Liver (tissue), 9 donors: Measurements from ENCODE around the gene MRC1. TPM values are rescaled to one million over a fixed set of nuclear protein-coding genes. Genes with fewer than 3 reads are reported as not detected.

Source experiments
- DNase-seq: peaks from one replicate; pipeline ENCODE4 v3.0.0-alpha.2; 2017; ENCODE audit warnings: low spot score
- H3K27ac ChIP-seq, 2 donors: one replicate each; pipeline ENCODE4 v1.7.0; 2013; ENCODE audit warnings: inconsistent platforms in 2 of 2, low read length in 2 of 2, control low read depth in 1 of 2, low read depth in 1 of 2, mild to moderate bottlenecking in 1 of 2
- H3K27me3 ChIP-seq, 4 donors: one replicate each; pipeline versions ENCODE4 v1.6.1 to v1.7.0; 2013; ENCODE audit warnings: low read length in 3 of 4, inconsistent platforms in 1 of 4, mild to moderate bottlenecking in 1 of 4, moderate library complexity in 1 of 4; ENCODE audit not compliant: control insufficient read depth in 4 of 4, insufficient read depth in 4 of 4
- H3K36me3 ChIP-seq, 4 donors: one replicate each; pipeline versions ENCODE4 v1.6.1 to v1.7.0; 2013; ENCODE audit warnings: low read length in 3 of 4, mild to moderate bottlenecking in 3 of 4, low read depth in 1 of 4, moderate library complexity in 1 of 4; ENCODE audit not compliant: control insufficient read depth in 4 of 4, insufficient read depth in 3 of 4
- H3K4me1 ChIP-seq, 4 donors: one replicate each; pipeline versions ENCODE4 v1.6.1 to v1.7.0; 2013; ENCODE audit warnings: low read length in 3 of 4, mild to moderate bottlenecking in 3 of 4, moderate library complexity in 1 of 4; ENCODE audit not compliant: control insufficient read depth in 4 of 4, insufficient read depth in 4 of 4
- H3K4me3 ChIP-seq, 3 donors: one replicate each; pipeline versions ENCODE4 v1.6.1 to v1.7.0; 2013; ENCODE audit warnings: low read length in 3 of 3, control low read depth in 1 of 3, low read depth in 1 of 3, mild to moderate bottlenecking in 1 of 3
- H3K9ac ChIP-seq, 2 donors: one replicate each; pipeline ENCODE4 v1.7.0; 2013; ENCODE audit warnings: low read length in 2 of 2, mild to moderate bottlenecking in 2 of 2, moderate library complexity in 2 of 2, control low read depth in 1 of 2, low read depth in 1 of 2
- H3K9me3 ChIP-seq, 4 donors: one replicate each; pipeline versions ENCODE4 v1.6.1 to v1.7.0; 2013; ENCODE audit warnings: low read length in 3 of 4; ENCODE audit not compliant: control insufficient read depth in 4 of 4
- ATF3 ChIP-seq: IDR thresholded peaks from 2 replicates; pipeline ENCODE4 v1.6.1; 2016; ENCODE audit warnings: antibody characterized with exemption
- CTCF ChIP-seq: fragments of 150-350 bp; IDR thresholded peaks from 2 replicates; pipeline ENCODE4 v1.5.1; 2017; ENCODE audit warnings: improper control_type of control experiment, low read depth, low read length; ENCODE audit not compliant: missing input control
- EGR1 ChIP-seq, 2 donors: IDR thresholded peaks; 2 replicates each; pipeline ENCODE4 v1.6.1; 2016 to 2018; ENCODE audit warnings: antibody characterized with exemption in 2 of 2, low read depth in 2 of 2
- FOXA1 ChIP-seq: IDR thresholded peaks from 2 replicates; pipeline ENCODE4 v1.6.1; 2016; ENCODE audit warnings: antibody characterized with exemption
- FOXA2 ChIP-seq: IDR thresholded peaks from 2 replicates; pipeline ENCODE4 v1.6.1; 2016; ENCODE audit warnings: antibody characterized with exemption
- GABPA ChIP-seq, 2 donors: IDR thresholded peaks in 1 of 2; conservative IDR thresholded peaks in 1 of 2; 2 replicates each; pipeline ENCODE4 v1.6.1; 2016; ENCODE audit warnings: antibody characterized with exemption in 2 of 2, mild to moderate bottlenecking in 1 of 2, moderate library complexity in 1 of 2
- HNF4G ChIP-seq: IDR thresholded peaks from 2 replicates; pipeline ENCODE4 v1.6.1; 2016; ENCODE audit warnings: antibody characterized with exemption
- JUND ChIP-seq, 2 donors: IDR thresholded peaks; 2 replicates each; pipeline ENCODE4 v1.6.1; 2016; ENCODE audit warnings: antibody characterized with exemption in 2 of 2
- RAD21 ChIP-seq, 2 donors: IDR thresholded peaks; 2 replicates each; pipeline ENCODE4 v1.6.1; 2016; ENCODE audit warnings: antibody characterized with exemption in 2 of 2, mild to moderate bottlenecking in 2 of 2
- REST ChIP-seq: IDR thresholded peaks from 2 replicates; pipeline ENCODE4 v1.6.1; 2016; ENCODE audit warnings: antibody characterized with exemption, mild to moderate bottlenecking
- RXRA ChIP-seq, 2 donors: IDR thresholded peaks; 2 replicates each; pipeline ENCODE4 v1.6.1; 2017 to 2018; ENCODE audit warnings: antibody characterized with exemption in 2 of 2, mild to moderate bottlenecking in 1 of 2
- SP1 ChIP-seq: IDR thresholded peaks from 2 replicates; pipeline ENCODE4 v1.6.1; 2018; ENCODE audit warnings: antibody characterized with exemption, mild to moderate bottlenecking
- WGBS: extraction: QIAGEN DNeasy Blood & Tissue Kit; methylation state at CpG from one replicate; pipeline ENCODE4 v1.1.7; 2013; 5-methylcytosine and 5-hydroxymethylcytosine counted together
- polyA plus RNA-seq, 2 donors: library from polyadenylated mRNA; stranded (reverse) in 1 of 2; unstranded in 1 of 2; fragments of 200-250 nt in 1 of 2; fragments of >200 nt in 1 of 2; fragmentation: Nextera tagmentation in 1 of 2; extraction: Ambion mirVana in 1 of 2; gene quantifications; one replicate each; pipeline versions ENCODE4 v1.2.1 to v1.2.3, GENCODE V29; 2013 to 2015
- total RNA-seq, 2 donors: library from RNA; depleted of rRNA; stranded (reverse); fragments of >200 nt; gene quantifications; one replicate each; pipeline ENCODE4 v1.2.3, GENCODE V29; 2014
- donor health status: healthy.
- donor health status: healthy.
- donor health status: healthy.
- donor health status: healthy.
- donor health status: healthy.

Gene MRC1
- total and polyA plus RNA-seq, 4 donors: 9.2 to 47.0 (median 34.1) TPM

- H3K36me3 ChIP-seq: no peaks in the 10 kb centered on the region
- DNase-seq: no peak
- H3K9ac ChIP-seq: no peak overlapping the region
- no peaks in the 10 kb centered on the region for H3K9me3 ChIP-seq
- H3K4me3 ChIP-seq: no peak overlapping the region
- WGBS: 61% methylated on average over 3 of the region's 3 CpGs
- no peak overlapping the region for H3K27ac ChIP-seq
- H3K4me1 ChIP-seq: peaks cover 0 to 2% (median 0%) of the 10 kb centered on the region in 4 donors
- no peak for TF ChIP-seq REST
- no peak for TF ChIP-seq ATF3
- no peaks in the 10 kb centered on the region for H3K27me3 ChIP-seq
These were observed 43.5 kb upstream of the MRC1 start for GRCh38 chr10:17765602-17766001.

GRCh38 chr10:17766731-17767130, 42.4 kb upstream of the MRC1 start:
- Histone ChIP-seq H3K27me3 (no peaks in the 10 kb centered on the region), H3K9ac (no peak overlapping the region), H3K27ac (no peak overlapping the region), H3K36me3 (no peaks in the 10 kb centered on the region), H3K9me3 (no peaks in the 10 kb centered on the region), H3K4me3 (no peak overlapping the region), H3K4me1 (peaks cover 0 to 2% (median 0%) of the 10 kb centered on the region in 4 donors)
- TF ChIP-seq RAD21 (IDR thresholded peaks at IDR 0.05) (no peak), RXRA (IDR thresholded peaks at IDR 0.05) (no peak), HNF4G (no peak), JUND (IDR thresholded peaks at IDR 0.05) (no peak), SP1 (no peak), ATF3 (no peak), FOXA2 (no peak), GABPA (IDR thresholded peaks at IDR 0.05 in 1 of 2, conservative IDR thresholded peaks at IDR 0.05 in 1 of 2) (no peak), REST (no peak), FOXA1 (no peak), EGR1 (IDR thresholded peaks at IDR 0.05; ENCODE audit: low read depth in 2 of 2) (no peak), CTCF (no peak)
- DNase-seq: no peak
- WGBS: 86% methylated on average over 1 of the region's 1 CpG
